B cell (primary cell): Measurements from ENCODE around the gene MEIS3. TPM values are rescaled to one million over a fixed set of nuclear protein-coding genes. Genes with fewer than 3 reads are reported as not detected.

Experiments
- ATAC-seq: fragments of 200-7000 bp; cut with Tn5 transposase; one replicate; pipeline ENCODE4 v1.10.0; 2021; ENCODE audit warnings: low read depth, mild to moderate bottlenecking, moderate number of reproducible peaks, moderate library complexity
- CTCF ChIA-PET: fragments of 350-600 bp; sonication (Branson Sonifier 250); formaldehyde crosslinking; loops from one replicate; lab custom pipeline; 2021; ENCODE audit warnings: antibody characterized with exemption, inconsistent platforms; lab: Charles Lee
- POLR2A ChIA-PET: fragments of 350-600 bp; sonication (Branson Sonifier 250); formaldehyde crosslinking; loops from one replicate; lab custom pipeline; 2021; ENCODE audit warnings: antibody characterized with exemption; lab: Charles Lee
- DNase-seq: peaks from one replicate; pipeline ENCODE4 v3.0.0; 2013
- H2AFZ ChIP-seq: 2 replicates; pipeline ENCODE4 v1.6.1; 2012; ENCODE audit warnings: mild to moderate bottlenecking, low read depth, low read length; ENCODE audit not compliant: insufficient read depth, poor library complexity, severe bottlenecking
- H3K27ac ChIP-seq, 2 donors: 1 replicate in 1 of 2; 2 replicates in 1 of 2; pipeline ENCODE4 v1.5.1; 2012 to 2013; ENCODE audit warnings: low read length in 2 of 2, mild to moderate bottlenecking in 2 of 2, moderate library complexity in 1 of 2
- H3K27me3 ChIP-seq, 4 experiments: fragments of 200-600 bp in 1 of 4; sonication (generic) in 1 of 4; replicated peaks in 1 of 4; 1 replicate in 2 of 4; 2 replicates in 2 of 4; pipeline versions ENCODE4 v1.6.1 to v1.7.0; 2013 to 2016; ENCODE audit warnings: low read length in 3 of 4, mild to moderate bottlenecking in 2 of 4, mixed read lengths in 1 of 4, moderate library complexity in 1 of 4; ENCODE audit not compliant: insufficient read depth in 4 of 4, control insufficient read depth in 3 of 4; ENCODE audit errors: control extremely low read depth in 1 of 4
- H3K36me3 ChIP-seq, 2 experiments: replicated peaks in 1 of 2; 1 replicate in 1 of 2; 2 replicates in 1 of 2; pipeline versions ENCODE4 v1.6.1 to v1.7.1; 2013; ENCODE audit warnings: low read length in 1 of 2; ENCODE audit not compliant: insufficient read depth in 2 of 2, control insufficient read depth in 1 of 2; ENCODE audit errors: control extremely low read depth in 1 of 2, extremely low read depth in 1 of 2
- H3K4me1 ChIP-seq, 2 donors: fragments of 200-600 bp in 1 of 2; sonication (generic) in 1 of 2; 1 replicate in 1 of 2; 2 replicates in 1 of 2; pipeline versions ENCODE4 v1.5.1 to v1.6.1; 2013 to 2017; ENCODE audit warnings: low read length in 2 of 2; ENCODE audit not compliant: control insufficient read depth in 2 of 2, insufficient read depth in 2 of 2
- H3K4me2 ChIP-seq: replicated peaks from 2 replicates; pipeline ENCODE3; 2012; ENCODE audit warnings: mild to moderate bottlenecking, low read depth, low read length; ENCODE audit not compliant: poor library complexity, severe bottlenecking
- H3K4me3 ChIP-seq, 5 experiments: fragments of 200-600 bp in 1 of 5; sonication (generic) in 1 of 5; 1 replicate in 3 of 5; 2 replicates in 2 of 5; pipeline versions ENCODE4 v1.5.1 to v1.7.0; 2011 to 2016; ENCODE audit warnings: low read length in 4 of 5, mild to moderate bottlenecking in 4 of 5, low read depth in 2 of 5, control low read depth in 1 of 5, moderate library complexity in 1 of 5; ENCODE audit not compliant: insufficient read depth in 1 of 5; ENCODE audit errors: control extremely low read depth in 1 of 5, extremely low read depth in 1 of 5
- H3K79me2 ChIP-seq: fragments of 200-600 bp; sonication (generic); one replicate; pipeline ENCODE4 v1.6.0; 2016; ENCODE audit warnings: low read length; ENCODE audit not compliant: control insufficient read depth, insufficient read depth
- H3K9ac ChIP-seq: fragments of 200-600 bp; sonication (generic); 2 replicates; pipeline ENCODE4 v1.6.1; 2017; ENCODE audit warnings: mild to moderate bottlenecking, low read length, moderate library complexity
- H3K9me3 ChIP-seq, 3 donors: one replicate each; pipeline versions ENCODE4 v1.6.1 to v1.7.1; 2013; ENCODE audit warnings: low read length in 2 of 3; ENCODE audit not compliant: control insufficient read depth in 2 of 3, insufficient read depth in 1 of 3; ENCODE audit errors: control extremely low read depth in 1 of 3
- H4K20me1 ChIP-seq: 2 replicates; pipeline ENCODE4 v1.6.0; 2012; ENCODE audit warnings: mild to moderate bottlenecking, low read length; ENCODE audit not compliant: insufficient read depth, control insufficient read depth, poor library complexity, severe bottlenecking
- H3K27ac Mint-ChIP-seq: one replicate; pipeline ENCODE4 v1.8.0; 2021; ENCODE audit warnings: mixed read lengths
- H3K27me3 Mint-ChIP-seq: one replicate; pipeline ENCODE4 v1.8.0; 2021; ENCODE audit warnings: mixed read lengths
- H3K4me1 Mint-ChIP-seq: one replicate; pipeline ENCODE4 v1.8.0; 2021; ENCODE audit warnings: mixed read lengths
- H3K4me3 Mint-ChIP-seq: one replicate; pipeline ENCODE4 v1.8.0; 2021; ENCODE audit warnings: mixed read lengths
- H3K9me3 Mint-ChIP-seq: one replicate; pipeline ENCODE4 v1.8.0; 2022; ENCODE audit warnings: mixed read lengths; ENCODE audit not compliant: insufficient read depth
- EZH2 ChIP-seq: IDR thresholded peaks from 2 replicates; pipeline ENCODE4 v1.6.1; 2012; ENCODE audit warnings: borderline replicate concordance, low read depth, mild to moderate bottlenecking, moderate library complexity, low read length; ENCODE audit not compliant: insufficient read depth, poor library complexity, severe bottlenecking
- WGBS: methylation state at CpG from one replicate; pipeline ENCODE4 v1.1.5; 2013; ENCODE audit warnings: missing lambda C conversion rate; ENCODE audit not compliant: insufficient coverage; 5-methylcytosine and 5-hydroxymethylcytosine counted together
- intact Hi-C: fragments of 100-400 bp; cut with micrococcal nuclease; formaldehyde crosslinking; loops from one replicate; pipeline ENCODE4 v1.10.0; 2022
- polyA plus RNA-seq: library from polyadenylated mRNA; depleted of rRNA; stranded (reverse); fragments of >200 nt; gene quantifications from 2 replicates; pipeline ENCODE4 v1.2.3, GENCODE V29; 2012
- total RNA-seq, 2 donors: library from RNA; stranded (reverse); fragments of 120-200 nt in 1 of 2; gene quantifications; 1 replicate in 1 of 2; 2 replicates in 1 of 2; pipeline versions ENCODE4 v1.2.3 to v1.2.4, GENCODE V29; 2013 to 2022
- TF ChIP-seq, protein P1 (sequence below): fragments of 200-600 bp; IDR thresholded peaks from one replicate; pipeline ENCODE4 v1.8.0; 2022; ENCODE audit warnings: antibody characterized with exemption, mild to moderate bottlenecking

MEIS3 gene
- total and polyA plus RNA-seq, 2 donors (not counting 1 experiment from before 2014, with no cell fraction given) = not detected

DNA sequence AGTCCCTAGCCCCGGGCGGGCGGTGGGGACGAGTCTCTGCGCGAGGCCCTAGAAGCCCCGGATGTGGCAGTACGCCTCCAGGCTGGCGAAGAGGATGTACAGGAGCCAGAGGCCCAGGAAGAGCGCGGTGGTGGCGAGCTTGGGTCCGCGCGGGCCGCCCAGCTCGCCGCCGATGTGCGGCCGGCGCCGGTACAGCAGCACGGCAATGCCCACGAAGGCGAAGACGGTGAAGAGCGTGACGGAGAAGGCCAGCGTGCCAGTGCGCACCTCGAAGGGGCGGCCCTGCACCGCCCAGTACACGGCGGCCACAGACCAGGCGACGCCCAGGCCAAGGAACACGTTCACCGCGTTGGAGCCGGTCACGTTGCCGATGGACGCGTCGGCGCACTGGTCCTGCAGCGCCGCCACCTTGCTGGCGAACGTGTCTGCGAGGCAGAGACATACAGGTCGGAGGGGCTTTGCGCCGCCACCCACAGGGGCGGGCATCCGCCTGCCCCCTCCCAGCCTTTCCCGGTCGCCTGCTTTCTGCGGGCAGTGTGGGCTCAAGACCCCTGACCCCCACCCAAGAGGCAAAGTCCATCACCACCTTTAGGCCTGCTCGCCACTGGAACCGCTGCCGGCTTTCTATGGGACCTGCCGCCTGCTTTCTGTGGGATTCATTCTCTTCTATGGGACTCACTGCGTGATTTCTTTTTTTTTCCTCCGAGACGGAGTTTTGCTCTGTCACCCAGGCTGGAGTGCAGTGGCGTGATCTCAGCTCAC is 10.9 kb upstream of the MEIS3 start:
- no peaks in the 10 kb centered on the region for H3K9me3 Mint-ChIP-seq
- peaks cover 0 to 41% (median 4%) of the 10 kb centered on the region in 3 donors for H3K9me3 ChIP-seq
- peaks cover 22 to 26% of the 10 kb centered on the region in 2 donors for H3K4me1 ChIP-seq
- DNase-seq (peak; percentile 50), ATAC-seq (peak; percentile 25)
- no peak overlapping the region for H3K27ac ChIP-seq
- POLR2A ChIA-PET = no interaction called here
- H3K4me3 Mint-ChIP-seq = peak overlapping the region; percentile 12
- peaks cover 0 to 92% (median 48%) of the 10 kb centered on the region in 4 experiments for H3K27me3 ChIP-seq
- no peak overlapping the region for H3K27ac Mint-ChIP-seq
- no peaks in the 10 kb centered on the region for H3K36me3 ChIP-seq
- no peak overlapping the region for H3K4me3 ChIP-seq
- 6% methylated on average over 68 of the region's 69 CpGs for WGBS
- H3K4me1 Mint-ChIP-seq = peaks cover 12% of the 10 kb centered on the region
- no peaks in the 10 kb centered on the region for H4K20me1 ChIP-seq
- peak overlapping the region; percentile 58 for H3K4me2 ChIP-seq
- intact Hi-C loops = no loop called here
- no peak overlapping the region for H3K9ac ChIP-seq
- H2AFZ ChIP-seq = peak overlapping the region; percentile 28
- CTCF ChIA-PET = interaction anchor here (1.2 kb wide), 1 partner anchor 133 kb away, joined by 3 read pairs; no protein-coding TSS in a partner anchor
- H3K27me3 Mint-ChIP-seq = peaks cover 46% of the 10 kb centered on the region
- no peaks in the 10 kb centered on the region for H3K79me2 ChIP-seq
- TF ChIP-seq EZH2 = no peak
- TF ChIP-seq, protein P1, sequence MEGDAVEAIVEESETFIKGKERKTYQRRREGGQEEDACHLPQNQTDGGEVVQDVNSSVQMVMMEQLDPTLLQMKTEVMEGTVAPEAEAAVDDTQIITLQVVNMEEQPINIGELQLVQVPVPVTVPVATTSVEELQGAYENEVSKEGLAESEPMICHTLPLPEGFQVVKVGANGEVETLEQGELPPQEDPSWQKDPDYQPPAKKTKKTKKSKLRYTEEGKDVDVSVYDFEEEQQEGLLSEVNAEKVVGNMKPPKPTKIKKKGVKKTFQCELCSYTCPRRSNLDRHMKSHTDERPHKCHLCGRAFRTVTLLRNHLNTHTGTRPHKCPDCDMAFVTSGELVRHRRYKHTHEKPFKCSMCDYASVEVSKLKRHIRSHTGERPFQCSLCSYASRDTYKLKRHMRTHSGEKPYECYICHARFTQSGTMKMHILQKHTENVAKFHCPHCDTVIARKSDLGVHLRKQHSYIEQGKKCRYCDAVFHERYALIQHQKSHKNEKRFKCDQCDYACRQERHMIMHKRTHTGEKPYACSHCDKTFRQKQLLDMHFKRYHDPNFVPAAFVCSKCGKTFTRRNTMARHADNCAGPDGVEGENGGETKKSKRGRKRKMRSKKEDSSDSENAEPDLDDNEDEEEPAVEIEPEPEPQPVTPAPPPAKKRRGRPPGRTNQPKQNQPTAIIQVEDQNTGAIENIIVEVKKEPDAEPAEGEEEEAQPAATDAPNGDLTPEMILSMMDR = no peak
